ENCODE measurements around the gene TMED9.

DNA sequence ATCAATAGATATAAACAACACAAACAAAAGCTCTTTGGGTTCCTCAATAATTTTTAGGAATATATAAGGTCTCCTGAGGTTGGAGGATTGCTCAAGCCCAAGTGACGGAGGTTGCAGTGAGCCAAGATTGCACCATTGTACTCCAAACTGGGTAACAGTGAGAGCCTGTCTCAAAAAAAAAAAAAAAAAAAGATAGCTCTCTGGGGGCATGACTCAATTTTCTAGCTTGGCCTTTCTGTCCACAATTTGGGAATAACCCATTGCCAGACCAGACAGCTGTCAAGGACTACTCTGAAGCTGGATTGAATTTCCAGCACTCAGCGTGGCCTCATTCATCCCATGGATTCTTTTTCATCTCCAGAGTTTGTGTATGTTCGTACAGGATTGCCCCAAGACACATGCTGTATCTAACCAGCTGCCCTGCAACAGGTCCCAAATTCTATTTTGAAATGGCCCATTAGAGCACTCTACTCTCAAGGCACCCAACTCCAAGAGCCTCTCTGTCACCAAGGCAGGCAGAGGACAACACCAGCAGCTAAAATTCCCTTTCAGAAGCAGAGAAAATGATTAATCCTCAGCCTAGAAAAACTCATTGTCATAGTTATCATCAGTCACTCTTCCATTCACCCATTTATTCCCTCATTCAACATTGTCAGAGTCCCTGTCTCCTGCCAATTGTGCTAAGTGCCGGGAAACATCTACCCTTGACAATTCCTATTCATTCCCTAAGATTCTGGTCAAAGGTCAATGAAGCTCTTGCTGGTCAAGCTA lies 46.3 kb upstream of the TMED9 start:
- no peak for TF ChIP-seq CTCF (conservative IDR thresholded peaks at IDR 0.05)
- no peak for TF ChIP-seq EZH2 (IDR thresholded peaks at IDR 0.05; ENCODE audit: low read depth)
